SK-N-SH treated with all-trans-retinoic acid at 6 μM for 48 hours (cell line): ENCODE data around the gene IGSF11.

Experiments used
- ATAC-seq: fragments of 200-7000 bp; cut with Tn5 transposase; 3 replicates; pipeline ENCODE4 v1.9.1; 2020; ENCODE audit warnings: mild to moderate bottlenecking, moderate library complexity
- ARNTL ChIP-seq: fragments of 450-650 bp; formaldehyde crosslinking; IDR thresholded peaks from 2 replicates; pipeline ENCODE4 v1.5.0; 2020; ENCODE audit warnings: low read depth, mild to moderate bottlenecking, moderate library complexity, borderline replicate concordance
- BACH2 ChIP-seq: fragments of 250-450 bp; sonication (Bioruptor Pico); IDR thresholded peaks from 2 replicates; pipeline ENCODE4 v1.9.0; 2021; ENCODE audit warnings: mild to moderate bottlenecking, borderline replicate concordance
- CSDC2 ChIP-seq: fragments of 250-450 bp; sonication (Bioruptor Pico); IDR thresholded peaks from 2 replicates; pipeline ENCODE4 v1.5.0; 2020; ENCODE audit warnings: mild to moderate bottlenecking, moderate library complexity
- GLIS3 ChIP-seq: fragments of 250-450 bp; sonication (Bioruptor Pico); IDR thresholded peaks from 2 replicates; pipeline ENCODE4 v1.5.0; 2020; ENCODE audit warnings: mild to moderate bottlenecking, moderate library complexity
- ISL1 ChIP-seq: fragments of 250-450 bp; sonication (Bioruptor Pico); IDR thresholded peaks from 2 replicates; pipeline ENCODE4 v2.1.2; 2022; ENCODE audit warnings: mild to moderate bottlenecking, moderate library complexity
- OSR1 ChIP-seq: fragments of 250-450 bp; sonication (Bioruptor Pico); IDR thresholded peaks from 2 replicates; pipeline ENCODE4 v1.8.0; 2022; ENCODE audit warnings: moderate library complexity, mild to moderate bottlenecking, inconsistent platforms
- PPARA ChIP-seq: fragments of 250-450 bp; sonication (Bioruptor Pico); IDR thresholded peaks from 2 replicates; pipeline ENCODE4 v1.5.0; 2020; ENCODE audit warnings: mild to moderate bottlenecking, borderline replicate concordance
- SNAI2 ChIP-seq: fragments of 250-450 bp; sonication (Bioruptor Pico); IDR thresholded peaks from 2 replicates; pipeline ENCODE4 v1.5.0; 2020; ENCODE audit warnings: mild to moderate bottlenecking, moderate library complexity
- TCF4 ChIP-seq: fragments of 250-450 bp; sonication (Bioruptor Pico); IDR thresholded peaks from 2 replicates; pipeline ENCODE4 v1.8.0; 2021; ENCODE audit warnings: mild to moderate bottlenecking, moderate library complexity, borderline replicate concordance
- TOX ChIP-seq: fragments of 250-450 bp; sonication (Bioruptor Pico); IDR thresholded peaks from 2 replicates; pipeline ENCODE4 v1.8.0; 2021; ENCODE audit warnings: mild to moderate bottlenecking, moderate library complexity, borderline replicate concordance
- ZFP3 ChIP-seq: fragments of 250-450 bp; sonication (Bioruptor Pico); IDR thresholded peaks from 2 replicates; pipeline ENCODE4 v1.5.0; 2020; ENCODE audit warnings: mild to moderate bottlenecking, moderate library complexity
- ZFP30 ChIP-seq: fragments of 450-650 bp; formaldehyde crosslinking; IDR thresholded peaks from 2 replicates; pipeline ENCODE4 v1.5.0; 2022; ENCODE audit warnings: mild to moderate bottlenecking, moderate library complexity
- ZNF565 ChIP-seq: fragments of 450-650 bp; formaldehyde crosslinking; conservative IDR thresholded peaks from 2 replicates; pipeline ENCODE4 v1.5.0; 2020; ENCODE audit warnings: low read depth, mild to moderate bottlenecking, moderate library complexity
- TF ChIP-seq, protein P1 (sequence below): fragments of 250-450 bp; sonication (Bioruptor Pico); IDR thresholded peaks from 2 replicates; pipeline ENCODE4 v1.8.0; 2020; ENCODE audit warnings: mild to moderate bottlenecking, moderate library complexity, borderline replicate concordance
- TF ChIP-seq, protein P2 (sequence below): fragments of 250-450 bp; sonication (Bioruptor Pico); IDR thresholded peaks from 2 replicates; pipeline ENCODE4 v1.5.1; 2021; ENCODE audit warnings: mild to moderate bottlenecking, moderate library complexity
- TF ChIP-seq, protein P3 (sequence below): fragments of 250-450 bp; sonication (Bioruptor Pico); IDR thresholded peaks from 2 replicates; pipeline ENCODE4 v1.8.0; 2021; ENCODE audit warnings: low read depth, mild to moderate bottlenecking, moderate library complexity, borderline replicate concordance
- TF ChIP-seq, protein P4 (sequence below): fragments of 250-450 bp; sonication (Bioruptor Pico); IDR thresholded peaks from 2 replicates; pipeline ENCODE4 v1.5.0; 2020; ENCODE audit warnings: mild to moderate bottlenecking, moderate library complexity
- TF ChIP-seq, protein P5 (sequence below): fragments of 250-450 bp; sonication (Bioruptor Pico); IDR thresholded peaks from 2 replicates; pipeline ENCODE4 v1.5.1; 2020; ENCODE audit warnings: low read depth, mild to moderate bottlenecking, moderate library complexity

The IGSF11 gene

DNA sequence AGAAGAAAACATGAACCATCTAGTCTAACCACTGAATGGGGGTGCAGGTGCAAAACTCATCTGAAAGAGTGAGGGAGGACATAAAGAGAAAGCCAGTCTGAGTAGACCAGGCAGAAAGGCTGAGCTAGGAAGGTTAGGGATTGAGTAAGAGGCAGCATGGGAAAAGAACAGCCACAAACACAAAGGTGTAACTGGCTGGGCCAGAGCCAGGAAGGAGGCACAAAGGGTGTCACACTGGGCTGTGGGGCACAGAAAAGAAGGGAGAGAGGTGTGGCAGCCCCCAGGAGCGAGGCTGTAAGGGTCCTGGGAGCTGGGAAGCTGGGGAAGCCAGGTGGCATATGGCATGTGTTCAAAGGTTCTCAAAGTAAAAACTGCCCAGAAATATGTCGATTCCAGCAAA, 18.7 kb downstream of the IGSF11 start:
- TF ChIP-seq CSDC2 (CRISPR knock-in tag) (no peak), PPARA (CRISPR knock-in tag) (no peak), OSR1 (CRISPR knock-in tag) (no peak), TCF4 (CRISPR knock-in tag) (no peak), ZNF565 (CRISPR knock-in tag) (no peak), ZFP30 (no peak)
- TF ChIP-seq, protein P1, sequence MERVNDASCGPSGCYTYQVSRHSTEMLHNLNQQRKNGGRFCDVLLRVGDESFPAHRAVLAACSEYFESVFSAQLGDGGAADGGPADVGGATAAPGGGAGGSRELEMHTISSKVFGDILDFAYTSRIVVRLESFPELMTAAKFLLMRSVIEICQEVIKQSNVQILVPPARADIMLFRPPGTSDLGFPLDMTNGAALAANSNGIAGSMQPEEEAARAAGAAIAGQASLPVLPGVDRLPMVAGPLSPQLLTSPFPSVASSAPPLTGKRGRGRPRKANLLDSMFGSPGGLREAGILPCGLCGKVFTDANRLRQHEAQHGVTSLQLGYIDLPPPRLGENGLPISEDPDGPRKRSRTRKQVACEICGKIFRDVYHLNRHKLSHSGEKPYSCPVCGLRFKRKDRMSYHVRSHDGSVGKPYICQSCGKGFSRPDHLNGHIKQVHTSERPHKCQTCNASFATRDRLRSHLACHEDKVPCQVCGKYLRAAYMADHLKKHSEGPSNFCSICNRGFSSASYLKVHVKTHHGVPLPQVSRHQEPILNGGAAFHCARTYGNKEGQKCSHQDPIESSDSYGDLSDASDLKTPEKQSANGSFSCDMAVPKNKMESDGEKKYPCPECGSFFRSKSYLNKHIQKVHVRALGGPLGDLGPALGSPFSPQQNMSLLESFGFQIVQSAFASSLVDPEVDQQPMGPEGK: no peak
- TF ChIP-seq, protein P2, sequence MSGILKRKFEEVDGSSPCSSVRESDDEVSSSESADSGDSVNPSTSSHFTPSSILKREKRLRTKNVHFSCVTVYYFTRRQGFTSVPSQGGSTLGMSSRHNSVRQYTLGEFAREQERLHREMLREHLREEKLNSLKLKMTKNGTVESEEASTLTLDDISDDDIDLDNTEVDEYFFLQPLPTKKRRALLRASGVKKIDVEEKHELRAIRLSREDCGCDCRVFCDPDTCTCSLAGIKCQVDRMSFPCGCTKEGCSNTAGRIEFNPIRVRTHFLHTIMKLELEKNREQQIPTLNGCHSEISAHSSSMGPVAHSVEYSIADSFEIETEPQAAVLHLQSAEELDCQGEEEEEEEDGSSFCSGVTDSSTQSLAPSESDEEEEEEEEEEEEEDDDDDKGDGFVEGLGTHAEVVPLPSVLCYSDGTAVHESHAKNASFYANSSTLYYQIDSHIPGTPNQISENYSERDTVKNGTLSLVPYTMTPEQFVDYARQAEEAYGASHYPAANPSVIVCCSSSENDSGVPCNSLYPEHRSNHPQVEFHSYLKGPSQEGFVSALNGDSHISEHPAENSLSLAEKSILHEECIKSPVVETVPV (CRISPR knock-in tag): no peak
- no peak for ATAC-seq

DNA sequence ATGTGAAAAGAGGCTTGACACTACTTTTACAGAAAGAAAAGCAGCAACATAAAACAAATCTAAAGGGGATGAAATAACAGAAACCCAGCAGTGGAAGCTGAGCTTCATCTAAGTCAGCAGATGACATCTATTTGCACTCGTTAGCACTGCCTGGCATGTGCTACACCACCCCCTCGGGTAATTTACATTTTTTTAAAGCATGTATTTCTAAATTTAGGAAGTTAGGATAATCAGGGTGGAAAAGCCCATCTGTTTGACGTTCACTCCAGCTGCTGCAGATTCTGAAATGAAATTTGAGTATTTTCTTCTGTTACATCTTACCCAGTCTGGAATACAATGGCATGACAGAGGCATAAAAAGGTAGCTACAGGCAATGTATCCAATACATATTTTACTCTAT, 20.7 kb downstream of the IGSF11 start:
- ATAC-seq: no peak
- no peak for TF ChIP-seq BACH2
- TF ChIP-seq ZNF565 (CRISPR knock-in tag): no peak
- TF ChIP-seq ISL1 (CRISPR knock-in tag): no peak
- no peak for TF ChIP-seq ARNTL
- TF ChIP-seq, protein P3, sequence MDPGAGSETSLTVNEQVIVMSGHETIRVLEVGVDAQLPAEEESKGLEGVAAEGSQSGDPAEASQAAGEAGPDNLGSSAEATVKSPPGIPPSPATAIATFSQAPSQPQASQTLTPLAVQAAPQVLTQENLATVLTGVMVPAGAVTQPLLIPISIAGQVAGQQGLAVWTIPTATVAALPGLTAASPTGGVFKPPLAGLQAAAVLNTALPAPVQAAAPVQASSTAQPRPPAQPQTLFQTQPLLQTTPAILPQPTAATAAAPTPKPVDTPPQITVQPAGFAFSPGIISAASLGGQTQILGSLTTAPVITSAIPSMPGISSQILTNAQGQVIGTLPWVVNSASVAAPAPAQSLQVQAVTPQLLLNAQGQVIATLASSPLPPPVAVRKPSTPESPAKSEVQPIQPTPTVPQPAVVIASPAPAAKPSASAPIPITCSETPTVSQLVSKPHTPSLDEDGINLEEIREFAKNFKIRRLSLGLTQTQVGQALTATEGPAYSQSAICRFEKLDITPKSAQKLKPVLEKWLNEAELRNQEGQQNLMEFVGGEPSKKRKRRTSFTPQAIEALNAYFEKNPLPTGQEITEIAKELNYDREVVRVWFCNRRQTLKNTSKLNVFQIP (CRISPR knock-in tag): no peak
- TF ChIP-seq, protein P2 (CRISPR knock-in tag): no peak

DNA sequence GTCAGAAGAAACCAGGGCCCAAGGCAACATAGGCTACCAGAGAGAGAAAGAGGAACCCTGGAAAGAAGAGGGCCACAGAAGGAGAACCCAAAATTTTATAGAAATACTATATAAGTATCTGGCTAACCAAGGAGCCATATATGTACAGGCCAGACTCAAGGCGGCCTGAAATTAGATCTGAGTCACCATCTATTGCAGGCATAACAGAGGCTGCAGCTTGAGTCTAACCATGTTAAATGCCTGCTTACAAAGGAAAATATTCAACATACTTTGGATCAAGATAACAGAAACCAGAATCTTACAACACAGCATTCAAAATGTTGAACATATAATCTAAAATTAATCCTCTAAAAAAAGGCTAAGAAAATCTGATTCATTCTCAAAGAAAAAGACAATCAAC, 23.1 kb downstream of the IGSF11 start:
- ATAC-seq: no peak
- no peak for TF ChIP-seq ARNTL
- TF ChIP-seq CSDC2 (CRISPR knock-in tag): no peak
- TF ChIP-seq, protein P3 (CRISPR knock-in tag): no peak
- TF ChIP-seq, protein P4, sequence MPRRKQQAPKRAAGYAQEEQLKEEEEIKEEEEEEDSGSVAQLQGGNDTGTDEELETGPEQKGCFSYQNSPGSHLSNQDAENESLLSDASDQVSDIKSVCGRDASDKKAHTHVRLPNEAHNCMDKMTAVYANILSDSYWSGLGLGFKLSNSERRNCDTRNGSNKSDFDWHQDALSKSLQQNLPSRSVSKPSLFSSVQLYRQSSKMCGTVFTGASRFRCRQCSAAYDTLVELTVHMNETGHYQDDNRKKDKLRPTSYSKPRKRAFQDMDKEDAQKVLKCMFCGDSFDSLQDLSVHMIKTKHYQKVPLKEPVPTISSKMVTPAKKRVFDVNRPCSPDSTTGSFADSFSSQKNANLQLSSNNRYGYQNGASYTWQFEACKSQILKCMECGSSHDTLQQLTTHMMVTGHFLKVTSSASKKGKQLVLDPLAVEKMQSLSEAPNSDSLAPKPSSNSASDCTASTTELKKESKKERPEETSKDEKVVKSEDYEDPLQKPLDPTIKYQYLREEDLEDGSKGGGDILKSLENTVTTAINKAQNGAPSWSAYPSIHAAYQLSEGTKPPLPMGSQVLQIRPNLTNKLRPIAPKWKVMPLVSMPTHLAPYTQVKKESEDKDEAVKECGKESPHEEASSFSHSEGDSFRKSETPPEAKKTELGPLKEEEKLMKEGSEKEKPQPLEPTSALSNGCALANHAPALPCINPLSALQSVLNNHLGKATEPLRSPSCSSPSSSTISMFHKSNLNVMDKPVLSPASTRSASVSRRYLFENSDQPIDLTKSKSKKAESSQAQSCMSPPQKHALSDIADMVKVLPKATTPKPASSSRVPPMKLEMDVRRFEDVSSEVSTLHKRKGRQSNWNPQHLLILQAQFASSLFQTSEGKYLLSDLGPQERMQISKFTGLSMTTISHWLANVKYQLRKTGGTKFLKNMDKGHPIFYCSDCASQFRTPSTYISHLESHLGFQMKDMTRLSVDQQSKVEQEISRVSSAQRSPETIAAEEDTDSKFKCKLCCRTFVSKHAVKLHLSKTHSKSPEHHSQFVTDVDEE (CRISPR knock-in tag): no peak
- no peak for TF ChIP-seq PPARA (CRISPR knock-in tag)
- TF ChIP-seq, protein P5, sequence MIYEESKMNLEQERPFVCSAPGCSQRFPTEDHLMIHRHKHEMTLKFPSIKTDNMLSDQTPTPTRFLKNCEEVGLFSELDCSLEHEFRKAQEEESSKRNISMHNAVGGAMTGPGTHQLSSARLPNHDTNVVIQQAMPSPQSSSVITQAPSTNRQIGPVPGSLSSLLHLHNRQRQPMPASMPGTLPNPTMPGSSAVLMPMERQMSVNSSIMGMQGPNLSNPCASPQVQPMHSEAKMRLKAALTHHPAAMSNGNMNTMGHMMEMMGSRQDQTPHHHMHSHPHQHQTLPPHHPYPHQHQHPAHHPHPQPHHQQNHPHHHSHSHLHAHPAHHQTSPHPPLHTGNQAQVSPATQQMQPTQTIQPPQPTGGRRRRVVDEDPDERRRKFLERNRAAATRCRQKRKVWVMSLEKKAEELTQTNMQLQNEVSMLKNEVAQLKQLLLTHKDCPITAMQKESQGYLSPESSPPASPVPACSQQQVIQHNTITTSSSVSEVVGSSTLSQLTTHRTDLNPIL (CRISPR knock-in tag): no peak
- no peak for TF ChIP-seq BACH2
- TF ChIP-seq ZFP30: no peak
- no peak for TF ChIP-seq TCF4 (CRISPR knock-in tag)
- TF ChIP-seq GLIS3 (CRISPR knock-in tag): no peak
- no peak for TF ChIP-seq TOX (CRISPR knock-in tag)
- no peak for TF ChIP-seq ZNF565 (CRISPR knock-in tag)
- no peak for TF ChIP-seq ZFP3
- TF ChIP-seq OSR1 (CRISPR knock-in tag): no peak
- TF ChIP-seq, protein P2 (CRISPR knock-in tag): no peak
- no peak for TF ChIP-seq SNAI2 (CRISPR knock-in tag)
- TF ChIP-seq, all 23 proteins: peak for 0
